AG08396 (cell line): Measurements from ENCODE around the gene DAND5.
"Not testable (repeated sequence)": the region's sequence is repeated elsewhere in the genome, so short reads cannot be mapped to it uniquely, and the experiment has no call there.

Experiments used
- DNase-seq: peaks from one replicate; pipeline ENCODE4 v3.0.0; 2012; ENCODE audit warnings: low spot score, mixed read lengths

Gene DAND5

DNA sequence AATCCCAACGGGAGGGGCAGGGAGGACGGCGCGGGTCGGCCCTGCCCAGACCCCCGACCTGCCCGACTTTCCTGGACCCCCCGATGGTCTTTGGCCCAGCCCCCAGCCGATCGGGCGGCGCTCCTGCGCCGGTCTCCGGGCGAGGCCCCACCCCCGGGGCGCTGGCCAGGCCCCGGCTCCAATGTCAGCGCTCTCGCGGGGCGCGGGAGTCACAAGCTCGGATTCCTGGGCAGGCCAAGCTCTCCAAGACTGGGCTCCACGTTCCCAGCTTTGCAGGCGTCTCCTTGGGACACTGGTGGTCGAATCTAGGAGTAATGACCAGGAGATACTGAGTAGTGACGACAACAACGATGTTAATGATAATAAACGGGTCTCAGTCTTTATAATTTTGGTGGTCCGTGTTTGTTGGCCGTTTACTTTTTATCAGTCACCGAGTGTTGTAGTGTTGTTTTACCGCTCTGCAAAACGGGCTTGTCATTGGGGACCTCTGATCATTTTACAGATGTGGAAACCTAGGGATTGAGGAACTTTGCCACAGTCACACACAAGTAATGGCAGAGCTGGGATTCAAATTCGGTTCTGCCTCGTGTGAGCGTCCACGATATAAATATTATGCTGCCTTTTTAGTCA lies 23.2 kb upstream of the DAND5 start:
- peak; percentile 88 for DNase-seq

DNA sequence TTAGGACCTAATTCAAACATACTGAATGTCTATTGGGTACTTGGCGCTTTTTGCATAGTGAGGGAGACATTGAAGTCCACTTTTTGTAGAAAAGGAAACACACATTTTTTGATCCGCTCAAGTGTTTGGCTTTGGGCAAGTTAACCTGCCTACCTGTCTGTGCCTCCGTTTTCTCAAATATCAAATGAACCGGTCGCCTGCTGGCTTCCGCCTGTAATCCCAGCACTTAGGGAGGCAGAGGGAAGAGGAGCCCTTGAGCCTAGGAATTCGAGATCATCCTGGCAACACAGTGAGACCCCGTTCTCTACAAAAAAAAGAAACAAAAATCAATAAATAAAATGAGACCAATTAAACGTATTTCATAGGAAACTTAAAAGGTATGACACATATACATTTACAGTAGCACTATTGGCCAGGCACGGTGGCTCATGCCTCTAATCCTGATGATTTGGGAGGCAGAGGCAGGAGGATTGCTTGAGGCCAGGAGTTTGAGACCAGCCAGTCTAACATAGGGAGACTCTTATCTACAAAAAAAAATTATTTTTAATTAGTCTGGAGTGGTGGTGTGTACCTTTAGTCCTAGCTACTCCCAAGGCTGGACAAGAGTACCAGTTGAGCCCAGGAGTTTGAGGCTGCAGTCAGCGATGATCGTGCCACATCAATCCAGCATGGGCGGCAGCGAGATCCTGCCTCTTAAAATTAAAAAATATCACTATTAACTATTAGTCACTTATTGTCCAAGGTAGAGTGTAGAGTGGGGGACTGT lies 22.5 kb upstream of the DAND5 start:
- no peak for DNase-seq

DNA sequence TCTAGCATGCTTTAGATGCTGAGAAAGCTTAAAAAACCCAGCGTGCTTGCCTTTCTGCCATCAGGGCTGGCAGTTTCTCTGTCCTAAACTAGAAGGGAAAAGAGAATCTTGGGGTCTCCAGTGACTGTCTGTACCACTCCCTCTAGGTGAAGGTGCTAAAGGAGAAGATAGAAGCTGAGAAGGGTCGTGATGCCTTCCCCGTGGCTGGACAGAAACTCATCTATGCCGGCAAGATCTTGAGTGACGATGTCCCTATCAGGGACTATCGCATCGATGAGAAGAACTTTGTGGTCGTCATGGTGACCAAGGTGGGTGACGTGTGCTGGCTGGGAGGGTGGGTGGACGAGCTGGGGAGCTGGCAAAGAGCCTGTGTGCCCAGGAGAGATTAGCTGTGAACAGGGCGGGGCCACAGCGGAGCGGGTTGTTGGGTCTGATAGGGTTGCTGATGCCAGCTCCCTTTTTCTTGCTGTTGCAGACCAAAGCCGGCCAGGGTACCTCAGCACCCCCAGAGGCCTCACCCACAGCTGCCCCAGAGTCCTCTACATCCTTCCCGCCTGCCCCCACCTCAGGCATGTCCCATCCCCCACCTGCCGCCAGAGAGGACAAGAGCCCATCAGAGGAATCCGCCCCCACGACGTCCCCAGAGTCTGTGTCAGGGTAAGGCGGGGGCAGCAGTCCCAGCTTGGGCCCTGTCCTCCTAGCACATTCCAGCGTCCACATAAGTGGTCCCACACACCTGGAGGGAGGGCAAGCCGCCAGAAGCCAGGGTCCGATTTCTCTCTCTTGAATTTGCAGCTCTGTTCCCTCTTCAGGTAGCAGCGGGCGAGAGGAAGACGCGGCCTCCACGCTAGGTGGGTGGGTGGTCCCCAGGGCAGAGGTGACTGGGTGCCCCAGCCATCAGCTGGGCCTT lies 21.4 kb upstream of the DAND5 start:
- no peak for DNase-seq

GRCh38 chr19:12948612-12949362 lies 20.6 kb upstream of the DAND5 start:
- DNase-seq, result no peak

- no peak for DNase-seq
Observed at GRCh38 chr19:12949363-12950283, 19.8 kb upstream of the DAND5 start.

DNA sequence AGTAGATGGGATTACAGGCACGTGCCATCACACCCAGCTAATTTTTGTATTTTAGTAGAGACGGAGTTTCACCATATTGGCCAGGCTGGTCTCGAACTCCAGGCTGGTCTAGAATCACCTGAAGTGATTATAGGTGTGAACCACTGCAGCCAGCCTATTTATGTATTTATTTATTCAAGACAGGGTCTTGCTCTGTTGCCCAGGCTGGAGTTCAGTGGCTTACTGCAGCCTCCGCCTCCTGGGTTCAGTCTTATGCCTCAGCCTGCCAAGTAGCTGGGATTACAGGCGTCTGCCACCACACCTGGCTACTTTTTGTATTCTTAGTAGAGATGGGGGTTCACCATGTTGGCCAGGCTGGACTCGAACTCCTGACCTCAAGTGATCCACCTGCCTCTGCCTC lies 17.3 kb upstream of the DAND5 start:
- DNase-seq, result not testable (repeated sequence)

- peak; percentile 83 for DNase-seq
Observed at GRCh38 chr19:12952488-12953137, 16.8 kb upstream of the DAND5 start.

GRCh38 chr19:12953138-12953798 lies 16.1 kb upstream of the DAND5 start:
- DNase-seq, result peak; percentile 27

DNA sequence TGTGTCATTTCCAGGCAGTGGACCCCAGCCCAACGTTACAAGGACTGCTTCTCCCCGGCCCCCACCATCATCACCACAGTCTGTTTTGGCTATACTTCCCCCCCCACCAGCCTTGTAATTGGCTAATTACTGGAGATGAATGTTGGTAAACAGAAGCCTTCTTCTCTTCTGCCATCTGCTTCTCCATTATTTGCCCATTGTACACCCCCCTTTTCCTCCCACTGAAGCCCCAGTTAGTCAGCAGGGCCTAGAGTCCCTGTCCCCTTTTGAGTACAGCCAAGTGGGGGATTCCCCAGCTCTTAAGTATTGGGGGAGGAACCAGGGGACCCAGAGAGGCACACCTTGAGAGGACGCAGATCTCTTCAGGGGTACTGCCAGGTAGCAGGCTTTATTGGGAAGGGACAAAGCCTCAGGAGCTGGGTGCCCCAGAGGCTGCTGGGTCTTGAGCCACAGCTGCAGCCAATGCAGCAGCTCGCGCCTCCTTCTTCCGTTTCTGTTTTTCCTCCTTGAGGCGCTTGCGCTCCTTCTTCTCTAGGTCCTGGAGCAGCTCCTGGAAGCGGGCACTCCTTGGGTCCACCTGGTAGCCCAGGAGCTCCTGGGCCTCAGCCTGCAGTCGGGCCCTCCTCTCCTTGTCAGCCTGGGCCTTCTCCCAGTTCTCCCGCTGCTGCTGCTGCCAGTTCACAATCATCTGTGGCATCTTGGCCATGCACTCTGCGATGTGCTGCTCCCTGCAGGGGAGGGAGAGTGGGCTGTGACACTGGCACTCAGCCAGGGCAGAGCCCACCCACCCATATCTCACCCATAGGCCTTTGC lies 15.4 kb upstream of the DAND5 start:
- DNase-seq, result no peak

DNA sequence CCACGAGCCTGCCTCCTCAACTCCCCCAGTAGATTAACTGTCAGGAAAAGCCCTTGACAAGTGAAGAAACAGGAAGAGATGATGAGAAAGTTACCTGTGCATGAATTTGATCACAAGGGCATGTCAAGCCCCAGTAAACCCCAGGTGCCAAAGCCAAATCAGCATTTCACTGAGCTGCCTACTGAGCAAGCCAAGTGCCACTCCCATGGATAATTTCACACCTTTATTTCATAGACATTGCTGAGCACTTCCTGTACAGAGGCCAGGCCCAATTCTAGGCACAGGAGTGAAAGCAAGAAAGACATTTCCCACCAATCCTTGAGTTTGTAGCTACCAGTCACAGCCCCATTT lies 14.8 kb upstream of the DAND5 start:
- DNase-seq, result no peak

DNA sequence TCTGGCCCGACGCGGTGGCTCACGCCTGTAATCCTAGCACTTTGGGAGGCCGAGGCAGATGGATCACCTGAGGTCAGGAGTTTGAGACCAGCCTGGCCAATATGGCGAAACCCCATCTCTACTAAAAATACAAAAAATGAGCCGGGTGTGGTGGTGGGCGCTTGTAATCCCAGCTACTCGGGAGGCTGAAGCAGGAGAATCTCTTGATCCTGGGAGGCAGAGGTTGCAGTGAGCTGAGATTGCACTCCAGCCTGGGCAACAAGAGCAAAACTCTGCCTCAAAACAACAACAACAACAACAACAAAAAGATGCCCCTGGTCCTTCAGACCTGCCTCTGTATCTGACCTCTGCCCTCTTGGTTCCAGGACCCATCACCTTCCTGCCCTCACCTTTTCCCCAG lies 13.8 kb upstream of the DAND5 start:
- not testable (repeated sequence) for DNase-seq

DNA sequence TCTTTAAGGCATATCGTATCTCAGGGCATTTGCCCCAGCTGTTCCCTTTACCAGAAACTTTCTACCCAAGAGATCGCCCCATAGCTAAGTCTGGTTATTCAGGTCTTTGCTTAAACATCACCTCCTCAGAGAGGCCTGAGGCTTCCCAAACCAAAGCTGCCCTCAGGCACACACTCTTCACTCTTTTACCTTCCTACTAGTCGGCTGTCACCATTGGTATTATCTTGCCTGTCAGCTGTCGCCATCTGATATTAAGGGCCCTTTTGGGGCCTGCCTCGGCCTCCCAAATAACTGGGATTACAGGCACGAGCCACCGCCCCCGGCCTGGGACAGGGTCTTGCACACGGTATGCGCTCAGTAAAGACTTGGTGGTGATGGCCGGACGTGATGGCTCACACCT lies 13.4 kb upstream of the DAND5 start:
- DNase-seq, result no peak

GRCh38 chr19:12956446-12957388 lies 12.7 kb upstream of the DAND5 start, which contains the start of gene GADD45GIP1:
TSS of gene GADD45GIP1 (minus strand) at chr19:12957223. CDS start at chr19:12957212, 11 bp downstream.
- peak; percentile 90 for DNase-seq

DNA sequence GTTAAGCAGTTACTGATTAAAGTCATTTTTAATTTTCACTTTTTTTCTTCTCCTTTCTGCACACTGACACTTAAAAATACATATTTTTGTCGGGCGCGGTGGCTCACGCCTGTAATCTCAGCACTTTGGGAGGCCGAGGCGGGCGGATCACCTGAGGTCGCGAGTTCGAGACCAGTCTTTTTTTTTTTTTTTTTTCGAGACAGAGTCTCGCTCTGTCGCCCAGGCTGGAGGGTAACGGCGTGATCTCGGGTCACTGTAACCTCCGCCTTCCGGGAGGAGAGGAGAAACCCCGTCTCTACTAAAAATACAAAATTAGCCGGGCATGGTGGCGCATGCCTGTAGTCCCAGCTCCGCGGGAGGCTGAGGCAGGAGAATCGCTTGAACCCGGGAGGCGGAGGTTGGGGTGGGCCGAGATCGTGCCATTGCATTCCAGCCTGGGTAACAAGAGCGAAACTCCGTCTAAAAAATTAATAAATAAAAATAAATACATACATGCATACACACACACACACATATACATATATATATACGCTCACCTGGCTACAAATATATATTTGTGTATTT lies 11.9 kb upstream of the DAND5 start:
- not testable (repeated sequence) for DNase-seq

GRCh38 chr19:12959481-12959880 lies 9.9 kb upstream of the DAND5 start:
- no peak for DNase-seq

- peak; percentile 89 for DNase-seq
Observed at GRCh38 chr19:12965017-12965811, 4.2 kb upstream of the DAND5 start.

GRCh38 chr19:12965812-12966135 lies 3.6 kb upstream of the DAND5 start:
- DNase-seq, result no peak
